A204.1 (cell line): ENCODE measurements around the gene SLC5A5.

Source experiments
- FAIRE-seq: peaks from 2 replicates; lab custom pipeline; 2012; peaks lifted over from hg19 to GRCh38; lab: Jason Lieb, UNC

The SLC5A5 gene

DNA sequence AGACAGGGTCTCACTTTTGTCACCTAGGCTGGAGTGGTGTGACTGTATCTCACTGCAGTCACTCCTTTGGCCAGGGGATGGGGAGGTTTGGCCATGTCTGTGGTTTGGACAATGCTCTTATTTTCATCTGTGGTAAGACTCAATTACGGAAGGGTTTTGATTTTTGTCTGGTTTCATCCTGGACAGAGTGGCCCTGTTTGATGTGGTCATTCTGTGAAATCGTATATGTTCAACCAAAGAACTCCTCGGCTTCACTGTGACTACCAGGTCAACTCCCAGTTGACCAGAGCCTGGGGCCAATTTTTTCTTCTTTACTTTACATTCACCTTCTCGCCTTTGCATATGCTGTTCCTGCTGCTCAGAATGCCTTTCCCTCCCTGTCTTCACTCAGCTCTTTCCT lies 54.3 kb downstream of the SLC5A5 start:
- no peak for FAIRE-seq

- FAIRE-seq = no peak
Measured at GRCh38 chr19:17929056-17929455, 57.3 kb downstream of the SLC5A5 start.

DNA sequence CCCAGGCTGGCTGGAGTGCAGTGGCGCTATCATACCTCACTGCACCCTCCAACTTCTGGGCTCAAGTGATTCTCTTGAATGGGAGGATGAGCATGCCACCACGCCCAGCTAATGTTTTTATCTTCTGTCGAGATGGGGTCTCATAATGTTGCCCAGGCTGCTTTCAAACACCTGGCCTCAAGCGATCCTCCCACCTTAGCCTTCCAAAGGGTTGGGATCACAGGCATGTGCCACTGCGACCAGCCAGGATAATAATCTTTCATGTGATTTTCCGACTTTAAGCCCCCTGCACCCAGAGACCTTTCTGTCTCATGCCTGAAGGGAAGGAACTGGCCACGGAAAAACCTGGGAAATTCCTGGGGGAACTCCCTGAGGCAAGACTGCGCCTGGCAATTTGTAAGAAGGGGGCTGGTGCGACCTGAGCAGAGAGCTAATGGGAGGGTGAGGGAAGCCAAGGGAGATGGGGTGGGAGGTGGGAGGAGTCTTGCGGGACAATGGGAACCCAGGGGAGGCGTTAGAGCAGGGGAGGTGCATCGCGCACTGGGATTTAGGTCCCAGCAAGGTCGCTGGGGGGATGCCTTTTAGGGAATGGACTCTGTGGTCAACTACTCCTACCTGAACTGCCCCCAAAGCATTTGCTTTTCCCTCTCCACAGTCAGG lies 59.9 kb downstream of the SLC5A5 start:
- FAIRE-seq = no peak

DNA sequence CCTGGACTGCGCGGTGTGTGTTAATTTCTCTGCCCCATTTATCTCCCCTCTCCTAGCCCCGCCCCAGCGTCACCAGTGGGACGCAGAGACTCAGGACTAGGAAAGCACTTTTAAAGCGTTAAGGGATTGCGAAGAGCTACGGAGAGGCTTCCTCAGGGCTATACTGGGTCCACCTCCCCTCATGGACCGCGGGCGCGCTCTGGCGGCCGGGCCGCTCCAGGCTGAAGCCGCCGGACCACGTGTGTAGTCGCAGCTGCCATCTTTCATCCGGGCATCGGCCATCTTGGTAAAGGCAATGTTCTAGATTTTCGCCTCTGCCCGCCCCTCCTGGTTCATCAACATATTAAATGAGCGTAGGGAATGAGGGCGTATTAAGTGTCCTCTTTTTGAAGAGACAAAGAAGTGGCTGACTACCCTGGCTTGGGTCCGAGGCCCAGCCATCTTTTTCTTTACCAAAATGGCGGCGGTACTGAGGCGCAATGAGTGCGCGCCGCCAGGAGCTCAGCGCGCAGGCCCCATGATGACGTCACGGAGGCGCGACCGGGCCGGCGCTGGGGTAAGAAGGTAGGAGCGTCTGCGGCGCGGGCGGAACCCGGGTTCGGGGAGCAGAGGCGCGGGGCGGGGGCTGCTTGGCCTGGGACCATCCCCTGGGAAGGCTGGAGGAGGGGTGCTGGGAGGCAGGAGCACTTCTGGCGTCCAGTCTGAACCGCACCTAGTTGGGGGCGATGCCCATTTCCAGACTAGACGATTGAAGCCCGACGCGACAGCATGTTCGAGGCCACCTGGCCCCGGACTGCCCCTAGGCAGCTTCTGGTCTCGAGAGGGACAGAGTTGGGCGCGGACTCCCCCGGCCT lies 61.0 kb downstream of the SLC5A5 start, which contains the start of gene CCDC124:
Gene CCDC124, plus strand, starts transcription at position 531 of the 854 bp plus-strand sequence. CDS start 3,406 bp downstream, outside the sequence.
- no peak for FAIRE-seq

DNA sequence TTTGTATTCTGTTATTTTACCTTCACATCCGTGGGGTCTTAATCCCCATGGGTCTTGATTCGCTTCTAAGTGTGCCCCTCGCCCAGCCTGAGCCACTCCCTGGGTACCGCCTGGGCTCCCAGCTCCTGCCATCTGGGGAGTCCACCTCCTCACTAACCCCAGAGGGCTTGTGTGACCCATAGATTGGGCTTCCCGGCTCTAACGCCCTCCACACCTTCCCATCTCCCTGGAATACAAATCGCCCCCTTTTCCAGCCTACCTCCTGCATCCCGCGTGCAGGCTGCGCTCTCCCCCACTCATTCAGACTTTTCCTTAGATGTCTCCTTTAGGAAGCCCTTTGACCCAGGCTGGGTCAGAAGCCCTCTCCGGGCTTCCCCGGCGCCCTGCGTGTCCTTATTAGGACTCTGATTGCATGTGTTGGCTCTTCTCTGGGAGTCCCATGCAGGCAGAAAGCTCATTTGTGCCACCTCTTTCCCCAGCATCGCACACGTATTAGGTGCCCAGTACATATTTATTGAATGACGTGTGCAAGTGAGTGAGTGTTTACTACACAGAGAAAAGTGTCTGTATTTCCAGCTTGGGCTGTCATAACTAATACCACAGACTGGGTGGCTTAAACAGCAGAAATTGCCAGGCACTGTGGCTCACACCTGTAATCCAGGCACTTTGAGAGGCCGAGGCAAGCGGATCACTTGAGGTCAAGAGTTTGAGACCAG lies 61.8 kb downstream of the SLC5A5 start:
- no peak for FAIRE-seq

DNA sequence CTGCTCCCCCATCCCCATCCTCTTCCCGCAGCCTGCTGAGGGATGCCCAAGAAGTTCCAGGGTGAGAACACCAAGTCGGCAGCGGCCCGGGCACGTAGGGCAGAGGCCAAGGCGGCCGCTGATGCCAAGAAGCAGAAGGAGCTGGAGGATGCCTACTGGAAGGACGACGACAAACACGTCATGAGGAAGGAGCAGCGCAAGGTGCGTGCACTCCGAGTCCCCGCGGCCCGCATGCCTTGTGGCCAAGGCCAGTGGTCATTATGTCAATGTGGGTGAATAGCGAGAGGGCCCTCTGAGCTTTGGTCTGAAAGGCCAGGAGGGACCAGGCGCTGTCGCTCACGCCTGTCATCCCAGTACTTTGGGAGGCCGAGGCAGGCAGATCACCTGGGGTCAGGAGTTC lies 64.6 kb downstream of the SLC5A5 start:
- no peak for FAIRE-seq

DNA sequence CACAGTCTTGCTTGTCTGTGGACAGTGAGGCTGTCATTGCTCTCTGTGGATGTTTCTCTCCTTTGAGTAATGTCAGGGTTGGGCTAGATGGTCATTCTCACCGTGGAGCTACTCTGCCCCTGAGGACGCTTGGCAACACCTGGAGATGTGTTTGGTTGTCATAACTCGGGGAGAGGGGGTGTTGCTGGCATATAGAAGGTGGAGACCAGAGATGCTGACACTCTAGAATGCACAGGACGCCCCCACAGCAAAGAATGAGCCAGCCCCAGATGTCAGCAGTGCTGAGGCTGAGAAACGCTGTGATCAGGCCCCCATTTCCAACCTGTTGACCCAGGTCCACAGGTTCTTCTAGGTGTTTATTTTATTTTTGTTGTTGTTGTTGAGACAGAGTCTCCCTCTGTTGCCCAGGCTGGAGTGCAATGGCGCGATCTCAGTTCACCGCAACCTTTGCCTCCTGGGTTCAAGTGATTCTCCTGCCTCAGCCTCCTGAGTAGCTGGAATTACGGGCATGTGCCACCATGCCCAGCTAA lies 65.7 kb downstream of the SLC5A5 start:
- no peak for FAIRE-seq

- FAIRE-seq = peak; percentile 48
Measured at GRCh38 chr19:17938092-17938845, 66.5 kb downstream of the SLC5A5 start.

DNA sequence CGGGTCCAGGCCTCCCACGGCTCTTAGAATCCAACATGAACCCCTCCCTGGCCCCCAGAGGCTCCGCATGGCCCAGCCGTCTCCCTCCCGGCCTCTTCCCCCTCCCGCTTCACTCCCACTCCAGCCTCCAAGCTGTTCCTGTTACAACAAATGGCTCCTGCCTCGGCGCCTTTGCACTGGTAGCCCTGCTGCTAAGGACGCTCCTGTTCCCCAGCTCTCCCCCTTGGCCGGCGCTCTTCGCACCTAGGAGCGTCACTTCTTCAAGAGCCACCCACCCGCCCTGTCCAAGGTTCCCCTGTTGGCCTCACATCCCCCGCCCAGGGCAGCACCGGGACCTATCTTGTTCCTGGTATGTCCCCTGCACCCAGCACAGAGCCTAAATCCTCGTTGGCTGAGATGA lies 70.4 kb downstream of the SLC5A5 start:
- FAIRE-seq = no peak

- no peak for FAIRE-seq
Measured at GRCh38 chr19:17942582-17943273, 71.0 kb downstream of the SLC5A5 start.

DNA sequence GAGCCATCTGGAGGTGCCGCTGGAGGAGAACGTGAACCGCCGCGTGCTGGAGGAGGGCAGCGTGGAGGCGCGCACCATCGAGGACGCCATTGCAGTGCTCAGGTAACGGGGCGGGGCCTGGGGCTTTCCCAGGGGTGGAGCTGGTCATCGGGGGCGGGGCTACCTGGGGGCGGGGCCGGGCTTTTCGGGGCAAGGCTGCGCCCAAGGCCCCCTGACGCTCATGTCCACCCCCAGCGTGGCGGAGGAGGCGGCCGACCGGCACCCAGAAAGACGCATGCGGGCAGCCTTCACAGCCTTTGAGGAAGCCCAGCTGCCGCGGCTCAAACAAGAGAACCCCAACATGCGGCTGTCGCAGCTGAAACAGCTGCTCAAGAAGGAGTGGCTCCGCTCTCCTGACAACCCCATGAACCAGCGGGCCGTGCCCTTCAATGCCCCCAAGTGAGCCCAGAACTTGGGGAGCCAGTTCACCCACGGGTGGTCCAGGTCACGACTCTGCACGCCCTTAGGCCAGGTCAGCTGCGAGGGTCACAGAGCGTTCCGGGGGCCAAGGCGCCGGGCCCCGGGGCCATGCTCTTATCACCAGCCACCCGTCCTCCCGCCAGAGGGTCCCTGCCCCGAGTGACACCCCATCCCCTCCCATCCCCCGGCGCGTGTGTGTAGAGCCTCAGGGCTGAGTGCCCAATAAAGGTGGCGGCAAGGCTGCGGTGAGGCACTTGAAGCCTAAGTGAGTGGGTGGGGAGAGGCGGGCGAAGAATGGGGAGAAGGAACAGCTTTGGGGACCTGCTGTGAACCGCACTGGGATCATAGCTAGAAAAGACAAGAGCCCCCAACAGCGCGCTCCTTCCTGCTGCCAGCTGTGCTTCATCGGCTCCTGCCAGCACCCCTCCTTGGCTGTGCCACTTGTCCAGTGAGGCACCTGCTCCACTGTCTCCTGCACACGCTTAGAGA lies 71.8 kb downstream of the SLC5A5 start:
- FAIRE-seq = no peak

DNA sequence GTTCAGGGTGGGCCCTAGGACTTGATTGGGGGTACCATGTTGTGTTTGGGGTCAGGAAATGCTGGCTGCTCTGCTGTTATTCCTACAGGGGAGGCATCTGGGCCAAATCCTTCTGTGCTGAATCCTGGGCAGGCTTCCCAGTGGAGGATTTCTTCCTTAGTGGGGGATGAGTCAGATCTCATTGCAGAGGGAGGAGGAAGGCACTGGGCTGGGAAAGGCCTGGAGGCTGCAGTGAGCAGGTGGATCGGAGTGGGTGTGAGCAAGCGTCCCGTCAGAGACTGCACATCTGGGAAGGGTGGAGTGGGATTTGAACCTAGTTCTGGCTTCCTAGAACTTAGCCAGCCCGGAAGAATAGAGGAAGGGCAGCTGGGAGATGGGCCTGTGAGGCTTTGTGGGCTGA lies 72.6 kb downstream of the SLC5A5 start:
- no peak for FAIRE-seq
